T-helper 22 cell (primary cell): ENCODE results near the gene OR5L1.

Experiments used
- DNase-seq: peaks from one replicate; pipeline ENCODE4 v3.0.0-alpha.2; 2020; ENCODE audit warnings: low read depth

The OR5L1 gene

DNA sequence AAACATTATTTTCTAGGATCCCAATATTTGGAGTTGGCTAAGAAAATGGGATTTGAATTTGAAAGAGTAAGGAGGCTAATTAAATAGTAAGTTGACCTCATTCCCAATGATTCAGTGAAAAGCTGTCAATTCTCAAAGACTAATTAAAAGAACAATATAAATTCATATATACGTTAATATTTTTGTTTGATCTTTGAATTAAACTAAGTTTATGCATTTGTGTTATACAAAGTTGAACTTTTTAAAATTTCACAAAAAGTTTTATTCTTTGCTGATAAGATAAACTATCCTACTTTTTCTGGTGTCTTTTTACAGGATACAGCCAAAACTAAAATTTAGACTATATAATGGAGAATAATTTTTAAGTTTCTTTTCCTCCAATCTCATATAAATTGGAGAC lies at the start of gene OR5L1:
TSS of gene OR5L1 (plus strand) at position 301 of the 400 bp plus-strand sequence. CDS start 100 bp downstream, outside the sequence.
- no peak for DNase-seq

DNA sequence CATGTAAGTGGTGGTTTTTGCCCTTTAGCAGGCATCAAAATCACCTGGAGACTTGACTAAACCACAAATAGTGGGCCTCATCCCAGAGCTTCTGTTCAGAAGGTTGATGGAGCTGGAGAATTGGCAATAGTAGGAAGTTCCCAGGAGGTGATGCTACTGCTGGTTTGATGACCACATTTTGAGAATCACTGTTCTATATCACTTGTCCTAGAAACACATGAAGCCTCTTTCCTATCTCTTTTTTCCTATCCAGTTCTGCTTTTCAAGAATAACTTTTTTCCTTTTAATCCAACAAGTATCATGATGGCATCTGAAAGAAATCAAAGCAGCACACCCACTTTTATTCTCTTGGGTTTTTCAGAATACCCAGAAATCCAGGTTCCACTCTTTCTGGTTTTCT lies 38.0 kb upstream of the OR5L1 start, which contains the start of gene OR5D13:
TSS of gene OR5D13 (plus strand) at position 301 of the 400 bp plus-strand sequence. CDS start at position 301, 0 bp downstream.
- DNase-seq, result no peak

DNA sequence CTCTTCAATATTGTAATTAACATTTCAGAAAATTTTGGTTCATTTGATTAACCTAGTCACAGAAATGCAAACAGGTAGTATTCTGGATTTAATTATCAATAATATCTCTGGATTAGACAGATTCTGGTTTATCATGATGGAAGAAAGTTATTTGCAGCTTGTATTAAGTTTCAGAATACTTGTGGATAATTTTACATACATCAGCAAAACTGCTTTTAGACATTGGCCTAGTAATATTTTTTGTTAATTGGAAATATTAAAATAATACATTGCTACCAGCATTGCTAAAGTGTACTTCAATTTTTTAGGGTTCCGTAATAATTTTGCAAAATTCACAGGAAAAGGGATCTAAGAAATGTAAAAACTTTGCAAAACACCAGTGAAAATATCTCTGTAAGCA lies 19.6 kb upstream of the OR5L1 start:
- DNase-seq, result no peak

DNA sequence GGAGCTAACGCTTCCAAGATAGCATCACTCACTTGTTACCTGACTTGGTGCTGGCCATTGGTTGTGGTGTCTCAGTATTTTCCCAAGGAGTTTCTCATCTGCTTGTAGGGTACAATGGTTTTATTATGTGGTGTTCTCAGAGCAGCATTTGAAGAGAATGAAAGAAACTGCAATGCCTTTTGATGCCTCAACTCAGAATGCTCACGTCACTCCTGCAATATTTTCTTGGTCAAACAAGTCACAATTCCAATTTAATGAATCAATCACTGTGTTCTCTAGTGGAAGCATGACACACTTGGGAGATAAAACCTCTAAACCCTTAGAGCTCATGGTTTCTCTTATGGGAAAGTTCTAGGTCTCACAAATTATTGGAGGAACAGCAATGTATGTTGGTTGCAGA lies 17.8 kb upstream of the OR5L1 start:
- no peak for DNase-seq

DNA sequence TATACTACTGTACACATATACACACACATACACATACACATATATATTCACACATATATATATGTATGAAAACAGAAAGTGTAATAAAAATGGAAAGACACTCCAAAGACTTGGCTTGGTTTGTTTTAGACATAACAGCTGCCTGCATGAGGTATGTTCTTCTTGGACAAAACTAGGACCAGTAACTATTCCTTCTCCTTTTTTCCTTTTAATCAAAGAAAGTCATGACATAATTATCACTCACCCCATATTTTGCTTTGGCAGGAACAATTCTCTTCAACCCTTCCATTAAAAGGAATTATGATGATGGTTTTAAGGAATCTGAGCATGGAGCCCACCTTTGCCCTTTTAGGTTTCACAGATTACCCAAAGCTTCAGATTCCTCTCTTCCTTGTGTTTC lies 15.9 kb upstream of the OR5L1 start, which contains the start of gene OR5D14:
TSS of gene OR5D14 (plus strand) at position 301 of the 400 bp plus-strand sequence. CDS start at position 301, 0 bp downstream.
- DNase-seq, result no peak

DNA sequence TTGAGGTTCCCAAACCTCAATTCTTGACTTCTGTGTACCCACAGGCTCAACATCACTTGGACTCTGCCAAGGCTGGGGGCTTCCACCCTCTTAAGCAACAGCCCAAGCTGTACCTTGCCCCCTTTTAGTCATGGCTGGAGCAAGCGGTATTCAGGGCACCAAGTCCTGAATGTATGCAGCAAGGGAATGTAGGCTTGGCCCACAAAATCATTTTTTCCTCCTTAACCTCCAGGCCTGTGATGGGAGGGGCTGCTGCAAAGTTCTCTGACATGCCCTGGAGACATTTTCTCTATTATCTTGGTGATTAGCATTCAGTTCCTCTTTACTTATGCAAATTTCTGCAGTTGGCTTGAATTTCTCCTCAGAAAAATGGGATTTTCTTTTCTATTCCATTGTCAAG lies 4.9 kb upstream of the OR5L1 start:
- DNase-seq, result no peak

DNA sequence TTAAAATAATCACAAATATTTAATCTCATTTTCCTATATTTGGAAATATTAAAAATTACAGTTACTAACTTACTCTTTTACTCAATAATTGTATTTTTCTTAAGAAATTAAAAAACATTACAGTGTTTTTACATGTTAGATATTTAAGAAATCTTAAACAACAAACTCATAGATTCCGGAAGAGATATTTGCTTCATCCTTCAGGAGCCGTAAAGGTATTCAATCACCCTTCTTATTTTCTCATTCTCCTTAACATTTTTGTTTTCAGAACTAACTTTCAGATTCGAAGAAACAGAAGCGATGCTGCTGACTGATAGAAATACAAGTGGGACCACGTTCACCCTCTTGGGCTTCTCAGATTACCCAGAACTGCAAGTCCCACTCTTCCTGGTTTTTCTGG lies 8.2 kb downstream of the OR5L1 start, which contains the start of gene OR5D18:
TSS of gene OR5D18 (plus strand) at position 301 of the 400 bp plus-strand sequence. CDS start at position 301, 0 bp downstream.
- DNase-seq, result no peak

DNA sequence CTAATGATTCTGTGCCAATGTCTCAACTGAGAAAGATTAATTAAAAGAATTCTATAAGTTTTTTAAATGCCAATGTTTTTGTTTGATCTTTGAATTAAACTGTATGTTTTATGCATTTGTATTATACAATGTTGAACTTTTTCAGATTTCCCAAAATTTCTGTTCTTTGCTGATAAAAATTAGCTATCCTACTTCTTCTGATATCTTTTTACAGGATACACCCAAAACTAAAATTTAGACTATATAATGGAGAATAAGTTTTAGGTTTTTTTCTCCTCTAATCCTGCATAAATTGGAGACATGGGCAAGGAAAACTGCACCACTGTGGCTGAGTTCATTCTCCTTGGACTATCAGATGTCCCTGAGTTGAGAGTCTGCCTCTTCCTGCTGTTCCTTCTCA lies 15.8 kb downstream of the OR5L1 start, which contains the start of gene OR5L2:
TSS of gene OR5L2 (plus strand) at position 301 of the 400 bp plus-strand sequence. CDS start at position 301, 0 bp downstream.
- no peak for DNase-seq

DNA sequence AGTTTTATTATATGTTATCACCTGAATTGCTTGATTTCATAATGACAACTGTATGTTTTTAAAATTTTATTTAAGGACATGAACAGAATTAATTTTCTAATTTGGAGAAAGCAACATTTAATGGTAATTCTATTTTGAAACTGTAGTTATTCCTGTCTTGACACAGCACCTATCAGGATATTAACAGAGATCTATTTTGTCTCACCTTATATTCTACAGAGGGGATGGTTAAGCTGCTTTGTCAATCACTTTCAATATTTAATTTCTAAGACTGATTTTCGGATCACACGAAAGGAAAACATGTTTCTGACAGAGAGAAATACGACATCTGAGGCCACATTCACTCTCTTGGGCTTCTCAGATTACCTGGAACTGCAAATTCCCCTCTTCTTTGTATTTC lies 27.3 kb downstream of the OR5L1 start, which contains the start of gene OR5D16:
TSS of gene OR5D16 (plus strand) at position 301 of the 400 bp plus-strand sequence. CDS start at position 301, 0 bp downstream.
- DNase-seq, result no peak

DNA sequence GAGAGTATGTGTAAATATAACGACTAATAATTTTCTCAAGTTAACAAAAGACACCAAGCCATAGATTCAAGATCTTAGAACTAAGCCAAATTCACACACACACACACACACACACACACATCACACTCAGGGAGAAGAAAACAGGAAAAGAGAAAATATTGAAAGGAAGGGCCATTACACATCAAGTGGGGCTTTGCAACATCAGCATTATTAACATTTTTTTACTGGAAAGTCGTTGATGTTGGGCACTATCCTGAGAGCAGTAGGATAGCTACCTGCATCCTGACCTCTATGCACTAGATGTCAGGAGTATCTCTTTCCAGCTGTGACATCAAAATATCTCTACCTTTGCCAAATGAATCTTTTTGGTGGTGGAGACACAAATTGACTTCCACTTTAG lies 36.3 kb downstream of the OR5L1 start:
- DNase-seq, result no peak

DNA sequence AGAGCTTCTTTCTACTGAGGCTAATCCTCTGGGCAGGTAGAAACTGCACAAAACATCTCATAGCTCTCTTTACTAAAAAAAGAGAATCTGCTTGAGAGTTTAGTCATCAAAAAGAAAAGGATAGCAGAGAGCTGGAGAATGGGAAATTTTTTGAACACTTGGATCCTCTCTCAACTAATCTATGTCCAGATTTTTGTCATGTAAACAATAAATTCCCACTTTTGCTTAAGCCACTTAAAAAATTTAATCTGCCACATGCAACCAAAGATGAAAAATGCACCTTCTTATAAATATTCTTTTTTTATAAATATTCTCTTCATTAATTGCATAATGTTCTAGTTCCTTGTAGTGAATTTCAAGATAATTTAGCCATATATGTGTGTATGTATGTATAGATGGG lies 37.9 kb downstream of the OR5L1 start:
- no peak for DNase-seq

DNA sequence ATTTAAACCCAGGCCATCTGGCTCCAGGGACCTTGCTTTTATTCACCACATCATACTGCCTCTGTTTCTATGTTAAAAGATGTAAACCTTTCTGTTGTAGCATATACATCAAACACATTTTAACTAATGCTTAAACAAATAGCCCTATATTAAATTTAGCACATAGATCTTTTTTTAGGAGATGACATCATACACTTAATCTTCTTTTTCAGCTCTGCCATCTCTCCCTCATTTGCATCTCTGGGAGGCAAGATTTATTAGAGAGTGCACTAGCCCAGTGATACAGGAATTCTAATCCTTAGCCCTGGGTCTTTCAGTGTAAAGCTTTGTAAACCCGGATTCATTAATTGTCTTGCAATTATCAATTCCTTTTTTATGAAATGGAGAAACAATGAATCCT lies 41.0 kb downstream of the OR5L1 start:
- DNase-seq, result no peak

DNA sequence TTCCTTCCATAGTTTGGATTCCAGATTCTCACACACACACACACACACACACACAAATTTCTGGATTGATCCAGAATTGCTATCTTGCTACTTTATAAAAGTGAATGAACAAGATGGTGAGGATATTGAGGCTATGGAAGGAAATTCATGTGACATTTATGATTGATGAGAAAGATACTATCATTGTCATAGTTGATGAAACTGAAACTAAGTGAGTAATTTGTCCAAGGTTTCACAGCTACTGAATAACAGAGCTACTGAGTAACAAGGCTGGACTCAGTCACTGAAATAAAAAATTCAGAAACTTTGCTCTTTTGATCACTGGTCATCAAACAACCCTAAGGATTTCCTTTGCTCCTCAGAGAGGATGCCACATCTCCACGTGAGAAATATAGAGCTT lies 43.5 kb downstream of the OR5L1 start:
- no peak for DNase-seq
